ENCODE results near the gene QSOX2. TPM values are rescaled to one million over a fixed set of nuclear protein-coding genes. Genes with fewer than 3 reads are reported as not detected.

The QSOX2 gene
- total RNA-seq, 2 donors from 2014 or later, result 4.3 to 12.2 TPM

GRCh38 chr9:136251264-136252115 lies 5.9 kb upstream of the QSOX2 start:
- DNase-seq (ENCODE audit: low spot score), result no peak
- no peaks in the 10 kb centered on the region for H3K36me3 ChIP-seq
- intact Hi-C loops (cut with DNase I), result no loop called here
- no peak for TF ChIP-seq POLR2AphosphoS5 (IDR thresholded peaks at IDR 0.05)
- no peak for TF ChIP-seq CTCF (IDR thresholded peaks at IDR 0.05)
- H3K27me3 ChIP-seq (replicated peaks; ENCODE audit: insufficient read depth), result no peaks in the 10 kb centered on the region
- H3K9me3 ChIP-seq, result no peaks in the 10 kb centered on the region
- H3K27ac ChIP-seq, result no peak overlapping the region
- WGBS, result 85% methylated on average over 41 of the region's 50 CpGs
- no peaks in the 10 kb centered on the region for H3K4me1 ChIP-seq (replicated peaks)
- no peak overlapping the region for H3K4me3 ChIP-seq

- Histone ChIP-seq H3K27me3 (replicated peaks; ENCODE audit: insufficient read depth) (no peaks in the 10 kb centered on the region), H3K4me3 (no peak overlapping the region), H3K27ac (no peak overlapping the region), H3K36me3 (no peaks in the 10 kb centered on the region), H3K4me1 (replicated peaks) (no peaks in the 10 kb centered on the region), H3K9me3 (no peaks in the 10 kb centered on the region)
- WGBS, result 65% methylated on average over 10 of the region's 10 CpGs
- TF ChIP-seq POLR2AphosphoS5 (IDR thresholded peaks at IDR 0.05), result no peak
- no peak for TF ChIP-seq POLR2A (IDR thresholded peaks at IDR 0.05)
- TF ChIP-seq CTCF (IDR thresholded peaks at IDR 0.05), result no peak
- no peak for DNase-seq (ENCODE audit: low spot score)
- intact Hi-C loops (cut with DNase I), result no loop called here
These were observed 5.1 kb upstream of the QSOX2 start for GRCh38 chr9:136250676-136251075.

- WGBS, result 55% methylated on average over 30 of the region's 30 CpGs
- H3K4me1 ChIP-seq (replicated peaks), result peaks cover under 1% of the 10 kb centered on the region
- no peaks in the 10 kb centered on the region for H3K27me3 ChIP-seq (replicated peaks; ENCODE audit: insufficient read depth)
- H3K4me3 ChIP-seq, result no peak overlapping the region
- H3K27ac ChIP-seq, result no peak overlapping the region
- intact Hi-C loops (cut with DNase I), result no loop called here
- no peak for TF ChIP-seq POLR2A (IDR thresholded peaks at IDR 0.05)
- TF ChIP-seq POLR2AphosphoS5 (IDR thresholded peaks at IDR 0.05), result no peak
- no peak for TF ChIP-seq CTCF (IDR thresholded peaks at IDR 0.05)
- H3K9me3 ChIP-seq, result no peaks in the 10 kb centered on the region
- DNase-seq (ENCODE audit: low spot score), result no peak
- H3K36me3 ChIP-seq, result no peaks in the 10 kb centered on the region
These were observed 4.4 kb upstream of the QSOX2 start for GRCh38 chr9:136249877-136250559.

GRCh38 chr9:136248951-136249876 lies 3.6 kb upstream of the QSOX2 start:
- WGBS, result 64% methylated on average over 27 of the region's 30 CpGs
- Histone ChIP-seq H3K4me1 (replicated peaks) (peaks cover 7% of the 10 kb centered on the region), H3K27ac (no peak overlapping the region), H3K36me3 (no peaks in the 10 kb centered on the region), H3K27me3 (replicated peaks; ENCODE audit: insufficient read depth) (no peaks in the 10 kb centered on the region), H3K4me3 (no peak overlapping the region), H3K9me3 (no peaks in the 10 kb centered on the region)
- intact Hi-C loops (cut with DNase I), result no loop called here
- DNase-seq (ENCODE audit: low spot score), result no peak
- TF ChIP-seq CTCF (IDR thresholded peaks at IDR 0.05) (no peak), POLR2AphosphoS5 (IDR thresholded peaks at IDR 0.05) (no peak), POLR2A (IDR thresholded peaks at IDR 0.05) (no peak)
